ENCODE measurements around the gene ACTBL2. TPM values are rescaled to one million over a fixed set of nuclear protein-coding genes. Genes with fewer than 3 reads are reported as not detected.

The ACTBL2 gene
- total RNA-seq, 2 donors from 2014 or later: not detected

GRCh38 chr5:57437976-57438805, 44.4 kb downstream of the ACTBL2 start:
- no peaks in the 10 kb centered on the region for H3K27me3 Mint-ChIP-seq (ENCODE audit: low read depth)
- H3K4me1 Mint-ChIP-seq (ENCODE audit: low read depth): no peaks in the 10 kb centered on the region
- no peaks in the 10 kb centered on the region for H3K9me3 Mint-ChIP-seq
- ATAC-seq (replicated peaks in 1 of 2) (no peak), DNase-seq (no peak)
- H3K36me3 Mint-ChIP-seq (ENCODE audit: insufficient read depth in 2 of 2): no peaks in the 10 kb centered on the region
- no peak overlapping the region for H3K4me3 Mint-ChIP-seq
- H3K27ac Mint-ChIP-seq: no peak overlapping the region

- Mint-ChIP-seq H3K4me3 (no peak overlapping the region), H3K4me1 (ENCODE audit: low read depth) (no peaks in the 10 kb centered on the region), H3K27me3 (ENCODE audit: low read depth) (no peaks in the 10 kb centered on the region), H3K36me3 (ENCODE audit: insufficient read depth in 2 of 2) (no peaks in the 10 kb centered on the region), H3K27ac (no peak overlapping the region), H3K9me3 (no peaks in the 10 kb centered on the region)
- DNase-seq (no peak), ATAC-seq (replicated peaks in 1 of 2) (no peak)
Measured at GRCh38 chr5:57436586-57436985, 46.0 kb downstream of the ACTBL2 start.

DNA sequence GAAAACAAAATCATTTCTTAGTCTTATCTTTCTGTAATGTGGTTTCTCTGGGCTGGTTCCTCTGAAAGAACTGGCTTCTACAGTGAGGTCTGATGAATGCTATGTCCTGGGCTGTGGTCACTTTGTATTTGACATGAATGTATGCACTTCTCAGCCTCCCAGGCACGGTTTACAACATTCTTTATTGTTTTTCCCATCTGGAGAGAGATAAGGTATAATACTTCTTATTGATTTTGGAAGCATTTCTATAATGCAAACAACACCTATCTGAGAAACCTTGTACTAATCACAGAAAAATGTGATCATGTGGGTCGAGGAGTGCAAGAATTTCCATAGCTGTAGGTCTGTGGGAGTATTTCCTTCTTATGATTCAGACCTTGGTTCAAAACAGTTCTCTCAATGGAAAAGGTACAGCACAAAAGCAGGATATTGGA, 46.9 kb downstream of the ACTBL2 start:
- H3K27me3 Mint-ChIP-seq (ENCODE audit: low read depth): no peaks in the 10 kb centered on the region

DNA sequence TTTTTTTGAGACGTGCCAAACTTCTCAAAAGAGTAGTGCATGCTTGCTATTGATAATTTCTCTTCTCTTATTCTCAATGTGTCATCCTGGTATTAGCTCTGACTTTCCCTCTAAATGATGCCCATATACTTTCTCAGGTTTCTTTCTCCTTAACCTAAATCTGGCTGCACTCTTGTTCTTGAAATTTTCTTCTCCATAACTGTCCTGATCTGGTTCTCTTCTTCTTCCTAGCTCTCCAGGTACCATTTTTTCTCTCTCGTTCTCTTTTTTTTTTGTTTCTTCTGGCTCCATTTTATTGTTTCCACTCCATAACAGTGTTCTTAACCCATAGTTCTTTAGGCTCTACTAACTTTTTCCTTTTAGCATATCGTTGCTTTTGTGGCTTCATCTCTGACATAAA, 47.9 kb downstream of the ACTBL2 start:
- Mint-ChIP-seq H3K36me3 (ENCODE audit: insufficient read depth in 2 of 2) (no peaks in the 10 kb centered on the region), H3K4me3 (no peak overlapping the region), H3K27ac (no peak overlapping the region), H3K27me3 (ENCODE audit: low read depth) (no peaks in the 10 kb centered on the region), H3K9me3 (no peaks in the 10 kb centered on the region), H3K4me1 (ENCODE audit: low read depth) (no peaks in the 10 kb centered on the region)
- DNase-seq (no peak), ATAC-seq (replicated peaks in 1 of 2) (no peak)

More for the DNA sequence above, 46.9 kb downstream of the ACTBL2 start:
- Mint-ChIP-seq H3K9me3 (no peaks in the 10 kb centered on the region), H3K36me3 (ENCODE audit: insufficient read depth in 2 of 2) (no peaks in the 10 kb centered on the region), H3K27ac (no peak overlapping the region), H3K4me1 (ENCODE audit: low read depth) (no peaks in the 10 kb centered on the region), H3K4me3 (no peak overlapping the region)
- ATAC-seq (replicated peaks in 1 of 2): no peak
- DNase-seq: no peak

DNA sequence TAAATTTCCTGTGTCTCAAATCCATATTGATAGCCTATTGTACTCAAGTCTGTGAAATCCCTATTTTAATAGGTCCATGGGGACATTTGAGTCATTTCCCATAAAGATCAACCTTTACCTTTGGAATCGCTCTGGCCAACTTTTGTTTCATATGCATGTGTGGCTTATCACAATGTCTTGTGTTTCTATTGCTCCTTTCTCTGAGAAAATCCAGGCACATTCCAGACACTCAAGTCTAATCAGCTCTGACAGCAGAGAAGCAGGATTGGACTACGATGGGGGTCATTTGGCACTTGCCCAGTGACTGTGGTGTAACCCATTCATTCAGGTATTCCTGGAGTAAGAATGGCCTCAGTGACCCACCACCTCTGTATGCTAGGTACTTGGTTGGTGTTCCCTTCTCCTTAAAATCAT, 48.4 kb downstream of the ACTBL2 start:
- DNase-seq (no peak), ATAC-seq (replicated peaks in 1 of 2) (no peak)
- H3K27ac Mint-ChIP-seq: no peak overlapping the region
- no peaks in the 10 kb centered on the region for H3K36me3 Mint-ChIP-seq (ENCODE audit: insufficient read depth in 2 of 2)
- H3K4me1 Mint-ChIP-seq (ENCODE audit: low read depth): no peaks in the 10 kb centered on the region
- no peaks in the 10 kb centered on the region for H3K27me3 Mint-ChIP-seq (ENCODE audit: low read depth)
- no peak overlapping the region for H3K4me3 Mint-ChIP-seq
- no peaks in the 10 kb centered on the region for H3K9me3 Mint-ChIP-seq

GRCh38 chr5:57432876-57433275, 49.7 kb downstream of the ACTBL2 start:
- Mint-ChIP-seq H3K9me3 (no peaks in the 10 kb centered on the region), H3K27me3 (ENCODE audit: low read depth) (no peaks in the 10 kb centered on the region), H3K4me3 (no peak overlapping the region), H3K36me3 (ENCODE audit: insufficient read depth in 2 of 2) (no peaks in the 10 kb centered on the region), H3K4me1 (ENCODE audit: low read depth) (no peaks in the 10 kb centered on the region), H3K27ac (no peak overlapping the region)
- ATAC-seq (replicated peaks in 1 of 2) (no peak), DNase-seq (no peak)

DNA sequence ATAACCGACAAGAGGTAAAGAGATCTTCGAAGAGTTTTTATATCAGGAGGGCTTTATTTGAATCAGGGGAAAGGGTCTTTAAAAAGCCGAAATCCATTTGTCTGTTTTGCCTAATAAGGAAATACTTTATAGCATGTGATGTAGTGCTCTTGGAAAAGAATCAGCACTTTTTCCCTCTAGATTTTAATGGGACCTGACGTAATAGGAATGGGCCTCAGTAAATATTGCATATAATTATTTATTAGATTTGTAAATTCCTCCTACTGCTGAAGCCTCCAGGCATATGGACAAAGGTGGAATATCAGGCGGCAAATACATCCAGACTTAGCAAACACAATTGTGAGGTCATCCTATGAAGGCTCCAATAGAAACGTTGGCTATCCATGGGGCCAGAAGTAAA, 50.9 kb downstream of the ACTBL2 start:
- ATAC-seq (replicated peaks in 1 of 2) (no peak), DNase-seq (no peak)
- no peak overlapping the region for H3K4me3 Mint-ChIP-seq
- H3K36me3 Mint-ChIP-seq (ENCODE audit: insufficient read depth in 2 of 2): no peaks in the 10 kb centered on the region
- no peak overlapping the region for H3K27ac Mint-ChIP-seq
- H3K27me3 Mint-ChIP-seq (ENCODE audit: low read depth): no peaks in the 10 kb centered on the region
- H3K9me3 Mint-ChIP-seq: no peaks in the 10 kb centered on the region
- H3K4me1 Mint-ChIP-seq (ENCODE audit: low read depth): no peaks in the 10 kb centered on the region

Data from activated T-cell treated with anti-CD3 and anti-CD28 coated beads, Interleukin-2, amount 50 U/mL, for 72 hours (primary cell).